ENCODE measurements around the gene CDCA3. TPM values are rescaled to one million over a fixed set of nuclear protein-coding genes. Genes with fewer than 3 reads are reported as not detected.
A peak's percentile ranks its signal among the peaks of the same experiment; 100 is the strongest.

The CDCA3 gene
- total and polyA plus RNA-seq, 4 donors: 1.3 to 4.1 (median 2.8) TPM

DNA sequence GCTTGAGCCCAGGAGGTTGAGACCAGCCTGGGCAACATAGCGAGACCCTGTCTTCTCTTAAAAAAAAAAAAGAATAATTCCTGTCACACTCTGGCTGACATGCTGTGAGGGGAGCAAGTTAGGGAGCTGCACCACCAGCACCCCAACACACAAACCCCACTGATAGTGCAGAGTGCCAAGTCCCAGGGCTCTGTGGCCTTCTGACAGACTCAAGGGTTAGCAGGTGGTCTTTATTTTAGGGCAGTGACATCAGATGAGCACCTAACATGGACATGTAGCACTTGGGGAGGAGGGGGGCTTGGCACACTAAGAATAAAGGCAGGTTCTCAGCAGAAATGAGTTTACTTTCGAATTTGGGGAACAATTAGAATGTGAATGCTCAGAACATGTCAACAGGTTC lies 7.7 kb upstream of the CDCA3 start:
- H3K4me3 ChIP-seq: no peak overlapping the region
- DNase-seq (no peak), ATAC-seq (ENCODE audit: insufficient read depth, low FRiP score) (no peak)
- H3K9me3 ChIP-seq (ENCODE audit: control insufficient read depth in 4 of 4, insufficient read depth in 3 of 4, low read length in 3 of 4): no peaks in the 10 kb centered on the region
- H3K4me1 ChIP-seq (ENCODE audit: control insufficient read depth in 5 of 5, insufficient read depth in 5 of 5, low read length in 5 of 5): no peaks in the 10 kb centered on the region
- TF ChIP-seq, protein P1, sequence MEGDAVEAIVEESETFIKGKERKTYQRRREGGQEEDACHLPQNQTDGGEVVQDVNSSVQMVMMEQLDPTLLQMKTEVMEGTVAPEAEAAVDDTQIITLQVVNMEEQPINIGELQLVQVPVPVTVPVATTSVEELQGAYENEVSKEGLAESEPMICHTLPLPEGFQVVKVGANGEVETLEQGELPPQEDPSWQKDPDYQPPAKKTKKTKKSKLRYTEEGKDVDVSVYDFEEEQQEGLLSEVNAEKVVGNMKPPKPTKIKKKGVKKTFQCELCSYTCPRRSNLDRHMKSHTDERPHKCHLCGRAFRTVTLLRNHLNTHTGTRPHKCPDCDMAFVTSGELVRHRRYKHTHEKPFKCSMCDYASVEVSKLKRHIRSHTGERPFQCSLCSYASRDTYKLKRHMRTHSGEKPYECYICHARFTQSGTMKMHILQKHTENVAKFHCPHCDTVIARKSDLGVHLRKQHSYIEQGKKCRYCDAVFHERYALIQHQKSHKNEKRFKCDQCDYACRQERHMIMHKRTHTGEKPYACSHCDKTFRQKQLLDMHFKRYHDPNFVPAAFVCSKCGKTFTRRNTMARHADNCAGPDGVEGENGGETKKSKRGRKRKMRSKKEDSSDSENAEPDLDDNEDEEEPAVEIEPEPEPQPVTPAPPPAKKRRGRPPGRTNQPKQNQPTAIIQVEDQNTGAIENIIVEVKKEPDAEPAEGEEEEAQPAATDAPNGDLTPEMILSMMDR (IDR thresholded peaks at IDR 0.05; ENCODE audit: control extremely low read depth, extremely low read depth): no peak
- no peak overlapping the region for H3K9ac ChIP-seq (ENCODE audit: insufficient read depth in 1 of 2, low read length in 2 of 2)
- WGBS, 2 donors: 93 to 97% methylated on average over 2 of the region's 2 CpGs
- peaks cover 29 to 56% (median 51%) of the 10 kb centered on the region in 4 donors for H3K36me3 ChIP-seq (ENCODE audit: control insufficient read depth in 4 of 4, insufficient read depth in 4 of 4, low read length in 4 of 4)
- no peaks in the 10 kb centered on the region for H3K27me3 ChIP-seq (ENCODE audit: control insufficient read depth in 3 of 3, insufficient read depth in 3 of 3, low read length in 2 of 3)
- H3K27ac ChIP-seq (ENCODE audit: low read depth in 1 of 2, low read length in 1 of 2): no peak overlapping the region

DNA sequence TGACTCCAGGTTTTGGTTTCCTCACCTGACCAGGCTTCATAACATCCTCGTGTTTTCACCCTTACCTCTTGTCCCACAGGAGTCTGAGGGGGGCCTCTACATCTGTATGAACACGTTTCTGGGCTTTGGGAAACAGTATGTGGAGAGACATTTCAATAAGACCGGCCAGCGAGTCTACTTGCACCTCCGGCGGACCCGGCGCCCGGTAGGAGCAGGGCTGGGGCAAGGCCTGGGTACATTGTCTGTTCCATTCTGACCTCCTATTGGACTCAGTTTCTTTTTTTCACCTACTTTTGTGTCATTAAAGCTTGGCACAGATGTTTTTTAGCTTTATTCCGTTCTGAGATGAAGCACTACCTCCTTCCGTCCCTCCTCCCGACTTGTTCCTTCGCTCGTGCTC lies 4.2 kb upstream of the CDCA3 start:
- Histone ChIP-seq H3K4me1 (ENCODE audit: control insufficient read depth in 5 of 5, insufficient read depth in 5 of 5, low read length in 5 of 5) (peaks cover 0 to 17% (median 7%) of the 10 kb centered on the region in 5 donors), H3K9me3 (ENCODE audit: control insufficient read depth in 4 of 4, insufficient read depth in 3 of 4, low read length in 3 of 4) (no peaks in the 10 kb centered on the region), H3K9ac (ENCODE audit: insufficient read depth in 1 of 2, low read length in 2 of 2) (no peak overlapping the region), H3K27ac (ENCODE audit: low read depth in 1 of 2, low read length in 1 of 2) (no peak overlapping the region), H3K4me3 (no peak overlapping the region), H3K27me3 (ENCODE audit: control insufficient read depth in 3 of 3, insufficient read depth in 3 of 3, low read length in 2 of 3) (no peaks in the 10 kb centered on the region), H3K36me3 (ENCODE audit: control insufficient read depth in 4 of 4, insufficient read depth in 4 of 4, low read length in 4 of 4) (peaks cover 23 to 41% (median 31%) of the 10 kb centered on the region in 4 donors)
- ATAC-seq (ENCODE audit: insufficient read depth, low FRiP score) (no peak), DNase-seq (no peak)
- TF ChIP-seq, protein P1 (IDR thresholded peaks at IDR 0.05; ENCODE audit: control extremely low read depth, extremely low read depth): no peak
- WGBS, 2 donors: 92 to 93% methylated on average over 14 of the region's 14 CpGs

- peak overlapping the region in 1 of 2 donors; percentile 6 for H3K27ac ChIP-seq (ENCODE audit: low read depth in 1 of 2, low read length in 1 of 2)
- DNase-seq: no peak
- TF ChIP-seq, protein P1 (IDR thresholded peaks at IDR 0.05; ENCODE audit: control extremely low read depth, extremely low read depth): no peak
- H3K27me3 ChIP-seq (ENCODE audit: control insufficient read depth in 3 of 3, insufficient read depth in 3 of 3, low read length in 2 of 3): no peaks in the 10 kb centered on the region
- H3K36me3 ChIP-seq (ENCODE audit: control insufficient read depth in 4 of 4, insufficient read depth in 4 of 4, low read length in 4 of 4): peaks cover 18 to 39% (median 26%) of the 10 kb centered on the region in 4 donors
- ATAC-seq (ENCODE audit: insufficient read depth, low FRiP score): no peak
- H3K9me3 ChIP-seq (ENCODE audit: control insufficient read depth in 4 of 4, insufficient read depth in 3 of 4, low read length in 3 of 4): no peaks in the 10 kb centered on the region
- no peak overlapping the region for H3K4me3 ChIP-seq
- WGBS, 2 donors: 77 to 80% methylated on average over 6 of the region's 6 CpGs
- H3K9ac ChIP-seq (ENCODE audit: insufficient read depth in 1 of 2, low read length in 2 of 2): no peak overlapping the region
- H3K4me1 ChIP-seq (ENCODE audit: control insufficient read depth in 5 of 5, insufficient read depth in 5 of 5, low read length in 5 of 5): peaks cover 0 to 26% (median 7%) of the 10 kb centered on the region in 5 donors
Measured at GRCh38 chr12:6854036-6854435, 3.0 kb upstream of the CDCA3 start.

GRCh38 chr12:6853626-6854025 lies 2.5 kb upstream of the CDCA3 start:
- Histone ChIP-seq H3K27ac (ENCODE audit: low read depth in 1 of 2, low read length in 1 of 2) (no peak overlapping the region), H3K4me1 (ENCODE audit: control insufficient read depth in 5 of 5, insufficient read depth in 5 of 5, low read length in 5 of 5) (peaks cover 0 to 26% (median 7%) of the 10 kb centered on the region in 5 donors), H3K9me3 (ENCODE audit: control insufficient read depth in 4 of 4, insufficient read depth in 3 of 4, low read length in 3 of 4) (no peaks in the 10 kb centered on the region), H3K9ac (ENCODE audit: insufficient read depth in 1 of 2, low read length in 2 of 2) (no peak overlapping the region), H3K4me3 (no peak overlapping the region), H3K27me3 (ENCODE audit: control insufficient read depth in 3 of 3, insufficient read depth in 3 of 3, low read length in 2 of 3) (no peaks in the 10 kb centered on the region), H3K36me3 (ENCODE audit: control insufficient read depth in 4 of 4, insufficient read depth in 4 of 4, low read length in 4 of 4) (peaks cover 15 to 37% (median 26%) of the 10 kb centered on the region in 4 donors)
- ATAC-seq (ENCODE audit: insufficient read depth, low FRiP score): no peak
- TF ChIP-seq, protein P1 (IDR thresholded peaks at IDR 0.05; ENCODE audit: control extremely low read depth, extremely low read depth): no peak
- no peak for DNase-seq
- WGBS, 2 donors: 43 to 60% methylated on average over 1 of the region's 1 CpG
